Gastrocnemius medialis (tissue), 4 donors: Measurements from ENCODE around the gene SIGLEC8. TPM values are rescaled to one million over a fixed set of nuclear protein-coding genes. Genes with fewer than 3 reads are reported as not detected.

Source experiments
- ATAC-seq, 2 donors: fragments of 150-250 bp; one replicate each; pipeline ENCODE4 v1.9.1; 2016
- DNase-seq, 2 donors: peaks; one replicate each; pipeline ENCODE4 v3.0.0-alpha.2; 2019
- H3K27ac ChIP-seq, 4 donors: fragments of 200-600 bp; sonication (generic); 1 replicate in 1 of 4; 2 replicates in 3 of 4; pipeline ENCODE4 v1.5.1; 2016 to 2018; ENCODE audit warnings: mild to moderate bottlenecking in 2 of 4, moderate library complexity in 1 of 4
- H3K27me3 ChIP-seq, 3 donors: fragments of 200-600 bp; sonication (generic) in 2 of 3; 1 replicate in 1 of 3; 2 replicates in 2 of 3; pipeline versions ENCODE4 v1.5.1 to v1.6.0; 2016 to 2019; ENCODE audit warnings: mild to moderate bottlenecking in 1 of 3, moderate library complexity in 1 of 3
- H3K36me3 ChIP-seq, 2 donors: fragments of 200-600 bp; sonication (generic) in 1 of 2; one replicate each; pipeline ENCODE4 v1.5.1; 2017 to 2018
- H3K4me1 ChIP-seq, 2 donors: fragments of 200-600 bp; sonication (generic) in 1 of 2; one replicate each; pipeline ENCODE4 v1.5.1; 2016 to 2017; ENCODE audit warnings: mild to moderate bottlenecking in 2 of 2
- H3K4me3 ChIP-seq, 4 donors: fragments of 200-600 bp; sonication (generic) in 3 of 4; 1 replicate in 1 of 4; 2 replicates in 3 of 4; pipeline ENCODE4 v1.5.1; 2016 to 2019; ENCODE audit warnings: mild to moderate bottlenecking in 2 of 4
- H3K9me3 ChIP-seq, 3 donors: fragments of 200-600 bp; sonication (generic) in 2 of 3; 1 replicate in 1 of 3; 2 replicates in 2 of 3; pipeline ENCODE4 v1.5.1; 2016 to 2019
- CTCF ChIP-seq, 5 experiments: fragments of 450-650 bp in 3 of 5; fragments of 200-600 bp in 2 of 5; sonication (generic) in 2 of 5; IDR thresholded peaks in 4 of 5; conservative IDR thresholded peaks in 1 of 5; 1 replicate in 4 of 5; 2 replicates in 1 of 5; pipeline ENCODE4 v1.5.1; 2016 to 2019; ENCODE audit warnings: antibody characterized with exemption in 5 of 5, mild to moderate bottlenecking in 3 of 5, moderate library complexity in 3 of 5
- POLR2A ChIP-seq, 2 donors: fragments of 450-650 bp; IDR thresholded peaks; one replicate each; pipeline ENCODE4 v1.6.1; 2017; ENCODE audit warnings: antibody characterized with exemption in 2 of 2, mild to moderate bottlenecking in 2 of 2, moderate library complexity in 2 of 2
- in situ Hi-C, 4 donors: fragments of 200-750 bp; cut with MboI; loops; one replicate each; pipeline versions ENCODE4 v1.15.0 to v1.8.0; 2017; ENCODE audit warnings: low sequenced_read_pairs in 4 of 4
- intact Hi-C: fragments of 100-400 bp; cut with DNase I; formaldehyde crosslinking; loops from one replicate; pipeline ENCODE4 v1.15.1; 2023; ENCODE audit warnings: low total_unique reads
- total RNA-seq, 4 donors: library from RNA; depleted of rRNA; stranded (reverse); fragments of >200 nt; gene quantifications; one replicate each; pipeline versions ENCODE4 v1.1.0 to v1.2.3, GENCODE V29; 2016

The SIGLEC8 gene
- total RNA-seq, 4 donors from 2014 or later: 0.13 TPM; not detected in 3

GRCh38 chr19:51470966-51471365 lies 12.7 kb upstream of the SIGLEC8 start:
- Histone ChIP-seq H3K27me3 (peaks cover 0 to 1% (median 0%) of the 10 kb centered on the region in 3 donors), H3K4me3 (no peak overlapping the region), H3K4me1 (no peaks in the 10 kb centered on the region), H3K36me3 (no peaks in the 10 kb centered on the region), H3K9me3 (no peaks in the 10 kb centered on the region), H3K27ac (no peak overlapping the region)
- in situ Hi-C loops (loop anchor here in 3 of 4 donors (10.0 to 25.0 kb wide), 2 partner anchors 191 to 194 kb away; no protein-coding TSS in a partner anchor), intact Hi-C loops (no loop called here)
- DNase-seq (no peak), ATAC-seq (no peak)
- TF ChIP-seq CTCF (IDR thresholded peaks at IDR 0.05 in 4 of 5, conservative IDR thresholded peaks at IDR 0.05 in 1 of 5) (no peak), POLR2A (IDR thresholded peaks at IDR 0.05) (no peak)

GRCh38 chr19:51469629-51470028 lies 11.4 kb upstream of the SIGLEC8 start:
- TF ChIP-seq POLR2A (IDR thresholded peaks at IDR 0.05) (no peak), CTCF (IDR thresholded peaks at IDR 0.05 in 4 of 5, conservative IDR thresholded peaks at IDR 0.05 in 1 of 5) (no peak)
- H3K27me3 ChIP-seq: no peaks in the 10 kb centered on the region
- in situ Hi-C loops: loop anchor here in 3 of 4 donors (10.0 to 25.0 kb wide), 2 partner anchors 193 to 195 kb away; no protein-coding TSS in a partner anchor
- H3K9me3 ChIP-seq: no peaks in the 10 kb centered on the region
- H3K4me3 ChIP-seq: no peak overlapping the region
- intact Hi-C loops: no loop called here
- H3K4me1 ChIP-seq: no peaks in the 10 kb centered on the region
- ATAC-seq: no peak
- DNase-seq: no peak
- H3K27ac ChIP-seq: no peak overlapping the region
- no peaks in the 10 kb centered on the region for H3K36me3 ChIP-seq

- H3K27ac ChIP-seq: no peak overlapping the region
- H3K27me3 ChIP-seq: no peaks in the 10 kb centered on the region
- no peaks in the 10 kb centered on the region for H3K4me1 ChIP-seq
- in situ Hi-C loops (loop anchor here in 2 of 4 donors (25.0 kb wide), 1 partner anchor 193 kb away; no protein-coding TSS in a partner anchor), intact Hi-C loops (no loop called here)
- H3K36me3 ChIP-seq: no peaks in the 10 kb centered on the region
- no peak for TF ChIP-seq CTCF (IDR thresholded peaks at IDR 0.05 in 4 of 5, conservative IDR thresholded peaks at IDR 0.05 in 1 of 5)
- TF ChIP-seq POLR2A (IDR thresholded peaks at IDR 0.05): no peak
- H3K9me3 ChIP-seq: no peaks in the 10 kb centered on the region
- DNase-seq: no peak
- no peak overlapping the region for H3K4me3 ChIP-seq
- no peak for ATAC-seq
These were observed 10.9 kb upstream of the SIGLEC8 start for GRCh38 chr19:51469162-51469561.

- Histone ChIP-seq H3K27me3 (no peaks in the 10 kb centered on the region), H3K4me1 (no peaks in the 10 kb centered on the region), H3K9me3 (no peaks in the 10 kb centered on the region), H3K27ac (no peak overlapping the region), H3K36me3 (no peaks in the 10 kb centered on the region), H3K4me3 (no peak overlapping the region)
- no peak for ATAC-seq
- no peak for DNase-seq
- intact Hi-C loops (no loop called here), in situ Hi-C loops (loop anchor here in 2 of 4 donors (25.0 kb wide), 1 partner anchor 194 kb away; no protein-coding TSS in a partner anchor)
- TF ChIP-seq POLR2A (IDR thresholded peaks at IDR 0.05): no peak
- no peak for TF ChIP-seq CTCF (IDR thresholded peaks at IDR 0.05 in 4 of 5, conservative IDR thresholded peaks at IDR 0.05 in 1 of 5)
These were observed 10.3 kb upstream of the SIGLEC8 start for GRCh38 chr19:51468545-51468920.
